Brain microvascular endothelial cell (primary cell): ENCODE data around the gene EOGT.

Experiments
- DNase-seq: peaks from one replicate; pipeline ENCODE4 v3.0.0-alpha.2; 2020
- H3K27ac ChIP-seq: fragments of 250-450 bp; sonication (Bioruptor Pico); 2 replicates; pipeline ENCODE4 v1.5.1; 2020; ENCODE audit warnings: mild to moderate bottlenecking, moderate library complexity
- H3K27me3 ChIP-seq: fragments of 250-450 bp; sonication (Bioruptor Pico); replicated peaks from 2 replicates; pipeline ENCODE4 v1.5.1; 2020; ENCODE audit warnings: mild to moderate bottlenecking
- H3K36me3 ChIP-seq: fragments of 250-450 bp; sonication (Bioruptor Pico); replicated peaks from 2 replicates; pipeline ENCODE4 v1.5.1; 2020; ENCODE audit warnings: mild to moderate bottlenecking
- H3K4me3 ChIP-seq: 2 replicates; pipeline ENCODE4 v1.5.1; 2011; ENCODE audit warnings: low read depth, mild to moderate bottlenecking, control low read depth, low read length, moderate library complexity
- CTCF ChIP-seq: IDR thresholded peaks from 2 replicates; pipeline ENCODE4 v1.5.1; 2011; ENCODE audit warnings: low read depth, mild to moderate bottlenecking, moderate library complexity, low read length, control low read depth, inconsistent platforms; ENCODE audit errors: missing control alignments
- in situ Hi-C: cut with HindIII; loops from 2 replicates; pipeline ENCODE4 v1.10.0; 2017; ENCODE audit warnings: low sequenced_read_pairs, low pct_ligation_motif_present

Gene EOGT

GRCh38 chr3:68957895-68958294 lies 55.6 kb downstream of the EOGT start:
- TF ChIP-seq CTCF: no peak
- in situ Hi-C loops: no loop called here
- no peaks in the 10 kb centered on the region for H3K27me3 ChIP-seq
- no peak for DNase-seq
- H3K4me3 ChIP-seq: no peak overlapping the region
- no peak overlapping the region for H3K27ac ChIP-seq
- no peaks in the 10 kb centered on the region for H3K36me3 ChIP-seq

GRCh38 chr3:68953816-68954444 lies 59.6 kb downstream of the EOGT start:
- no peaks in the 10 kb centered on the region for H3K27me3 ChIP-seq
- no peaks in the 10 kb centered on the region for H3K36me3 ChIP-seq
- TF ChIP-seq CTCF: no peak
- in situ Hi-C loops: no loop called here
- no peak overlapping the region for H3K4me3 ChIP-seq
- DNase-seq: no peak
- H3K27ac ChIP-seq: no peak overlapping the region

GRCh38 chr3:68945225-68945624 lies 68.3 kb downstream of the EOGT start:
- in situ Hi-C loops: no loop called here
- DNase-seq: no peak
- no peaks in the 10 kb centered on the region for H3K27me3 ChIP-seq
- no peak overlapping the region for H3K27ac ChIP-seq
- no peak for TF ChIP-seq CTCF
- H3K4me3 ChIP-seq: no peak overlapping the region
- H3K36me3 ChIP-seq: no peaks in the 10 kb centered on the region

GRCh38 chr3:68943753-68944500 lies 69.6 kb downstream of the EOGT start:
- in situ Hi-C loops: no loop called here
- H3K4me3 ChIP-seq: no peak overlapping the region

GRCh38 chr3:68941055-68941454 lies 72.4 kb downstream of the EOGT start:
- no peak for TF ChIP-seq CTCF
- in situ Hi-C loops: no loop called here
- no peak for DNase-seq
- H3K4me3 ChIP-seq: no peak overlapping the region
- no peaks in the 10 kb centered on the region for H3K36me3 ChIP-seq
- H3K27ac ChIP-seq: no peak overlapping the region
- H3K27me3 ChIP-seq: no peaks in the 10 kb centered on the region

More at GRCh38 chr3:68943753-68944500, 69.6 kb downstream of the EOGT start:
- Histone ChIP-seq H3K36me3 (no peaks in the 10 kb centered on the region), H3K27ac (no peak overlapping the region), H3K27me3 (no peaks in the 10 kb centered on the region)
- TF ChIP-seq CTCF: no peak
- no peak for DNase-seq
